Measurements from ENCODE around the gene GIMAP8. TPM values are rescaled to one million over a fixed set of nuclear protein-coding genes. Genes with fewer than 3 reads are reported as not detected.

Gene GIMAP8
- total RNA-seq, 2 donors from 2014 or later = 0.99 to 5.4 TPM

DNA sequence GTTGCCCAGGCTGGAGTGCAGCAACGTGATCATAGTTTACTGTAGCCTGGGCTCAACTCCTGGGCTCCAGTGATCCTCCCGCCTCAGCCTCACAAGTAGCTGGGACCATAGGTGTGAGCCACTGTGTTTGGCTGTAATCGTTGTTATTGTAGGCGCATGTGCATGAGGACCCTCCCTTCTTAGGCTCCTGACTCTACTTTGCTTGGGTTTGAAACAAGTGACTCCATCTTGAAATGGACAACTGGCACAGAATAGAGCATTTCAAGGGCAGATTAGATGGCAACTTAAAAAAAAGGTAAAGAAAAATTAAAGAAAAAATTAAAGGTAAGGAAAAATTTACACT lies 15.4 kb upstream of the GIMAP8 start:
- H3K4me1 ChIP-seq = no peaks in the 10 kb centered on the region
- no peak overlapping the region for H3K4me3 ChIP-seq
- ATAC-seq (no peak), DNase-seq (no peak)
- intact Hi-C loops (cut with DNase I) = no loop called here
- TF ChIP-seq POLR2A (IDR thresholded peaks at IDR 0.05) = no peak
- TF ChIP-seq, protein P1, sequence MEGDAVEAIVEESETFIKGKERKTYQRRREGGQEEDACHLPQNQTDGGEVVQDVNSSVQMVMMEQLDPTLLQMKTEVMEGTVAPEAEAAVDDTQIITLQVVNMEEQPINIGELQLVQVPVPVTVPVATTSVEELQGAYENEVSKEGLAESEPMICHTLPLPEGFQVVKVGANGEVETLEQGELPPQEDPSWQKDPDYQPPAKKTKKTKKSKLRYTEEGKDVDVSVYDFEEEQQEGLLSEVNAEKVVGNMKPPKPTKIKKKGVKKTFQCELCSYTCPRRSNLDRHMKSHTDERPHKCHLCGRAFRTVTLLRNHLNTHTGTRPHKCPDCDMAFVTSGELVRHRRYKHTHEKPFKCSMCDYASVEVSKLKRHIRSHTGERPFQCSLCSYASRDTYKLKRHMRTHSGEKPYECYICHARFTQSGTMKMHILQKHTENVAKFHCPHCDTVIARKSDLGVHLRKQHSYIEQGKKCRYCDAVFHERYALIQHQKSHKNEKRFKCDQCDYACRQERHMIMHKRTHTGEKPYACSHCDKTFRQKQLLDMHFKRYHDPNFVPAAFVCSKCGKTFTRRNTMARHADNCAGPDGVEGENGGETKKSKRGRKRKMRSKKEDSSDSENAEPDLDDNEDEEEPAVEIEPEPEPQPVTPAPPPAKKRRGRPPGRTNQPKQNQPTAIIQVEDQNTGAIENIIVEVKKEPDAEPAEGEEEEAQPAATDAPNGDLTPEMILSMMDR (IDR thresholded peaks at IDR 0.05) = no peak
- H3K9me3 ChIP-seq = no peaks in the 10 kb centered on the region
- no peaks in the 10 kb centered on the region for H3K36me3 ChIP-seq (replicated peaks in 1 of 2; ENCODE audit: insufficient read depth in 1 of 2, low read depth in 2 of 2)
- no peaks in the 10 kb centered on the region for H3K27me3 ChIP-seq
- H3K27ac ChIP-seq = no peak overlapping the region
- 62 to 73% methylated on average over 4 of the region's 4 CpGs for WGBS, 2 donors

DNA sequence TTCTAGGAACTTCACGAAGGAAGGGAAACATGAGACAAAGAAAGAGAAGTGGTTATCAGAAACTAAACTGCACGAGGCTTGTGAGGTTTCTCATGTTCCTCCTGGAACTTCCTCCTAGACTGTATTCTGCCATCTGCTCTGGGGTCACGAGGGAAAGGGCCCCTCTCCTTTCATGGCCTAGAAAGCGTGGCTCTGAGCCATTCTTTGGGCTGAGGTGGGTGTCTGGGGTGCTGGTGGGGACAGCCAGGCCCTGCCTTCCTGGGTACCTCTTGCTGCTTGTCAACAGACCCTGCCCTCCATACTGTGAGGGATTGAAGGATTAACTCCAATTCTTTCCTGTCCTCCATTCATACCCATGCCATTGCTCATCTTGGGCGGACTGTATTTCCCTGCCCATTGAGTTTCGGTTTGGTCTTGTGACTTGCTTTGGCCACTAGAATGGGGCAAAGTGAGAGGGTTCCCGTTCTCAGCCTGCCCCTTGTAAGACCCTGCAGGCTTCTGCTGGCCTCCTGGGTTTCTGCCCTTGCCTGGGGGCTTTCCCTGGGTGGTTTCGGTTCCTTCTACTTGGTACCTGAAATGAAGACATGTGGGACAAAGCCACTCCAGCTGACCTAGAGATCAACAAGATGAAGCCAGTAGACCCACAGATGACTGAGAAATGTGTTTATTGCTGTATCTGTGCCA lies 14.9 kb upstream of the GIMAP8 start:
- Histone ChIP-seq H3K27ac (no peak overlapping the region), H3K4me3 (no peak overlapping the region), H3K4me1 (no peaks in the 10 kb centered on the region), H3K9me3 (no peaks in the 10 kb centered on the region), H3K36me3 (replicated peaks in 1 of 2; ENCODE audit: insufficient read depth in 1 of 2, low read depth in 2 of 2) (no peaks in the 10 kb centered on the region), H3K27me3 (no peaks in the 10 kb centered on the region)
- DNase-seq = peak in 1 of 4 donors; percentile 32
- no peak for ATAC-seq
- 55 to 76% methylated on average over 8 of the region's 8 CpGs for WGBS, 2 donors
- intact Hi-C loops (cut with DNase I) = no loop called here
- TF ChIP-seq POLR2A (IDR thresholded peaks at IDR 0.05) = no peak
- TF ChIP-seq, protein P1 (IDR thresholded peaks at IDR 0.05) = no peak

DNA sequence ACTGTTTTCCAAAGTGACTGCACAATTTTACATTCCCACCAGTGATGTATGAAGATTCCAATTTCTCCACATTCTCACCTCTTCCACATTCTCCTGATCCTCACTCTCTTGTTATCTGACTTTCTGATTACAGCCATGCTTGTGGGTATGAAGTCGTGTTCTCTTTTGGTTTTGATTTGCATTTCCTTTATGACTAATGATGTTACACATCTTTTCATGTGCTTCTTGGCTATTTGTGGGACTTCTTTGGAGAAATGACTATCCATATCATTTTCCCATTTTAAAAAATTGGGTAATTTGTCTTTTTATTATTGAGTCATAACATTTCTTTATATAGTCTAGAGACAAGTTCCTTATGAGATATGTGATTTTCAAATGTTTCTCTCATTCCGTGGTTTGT lies 10.5 kb upstream of the GIMAP8 start:
- ATAC-seq (no peak), DNase-seq (no peak)
- Histone ChIP-seq H3K4me1 (no peaks in the 10 kb centered on the region), H3K4me3 (no peak overlapping the region), H3K9me3 (peaks cover 0 to 8% (median 0%) of the 10 kb centered on the region in 3 donors), H3K36me3 (replicated peaks in 1 of 2; ENCODE audit: insufficient read depth in 1 of 2, low read depth in 2 of 2) (no peaks in the 10 kb centered on the region), H3K27me3 (no peaks in the 10 kb centered on the region), H3K27ac (no peak overlapping the region)
- 61% methylated on average over 2 of the region's 2 CpGs for WGBS, 2 donors
- intact Hi-C loops (cut with DNase I) = no loop called here
- TF ChIP-seq, protein P1 (IDR thresholded peaks at IDR 0.05) = no peak
- no peak for TF ChIP-seq POLR2A (IDR thresholded peaks at IDR 0.05)

DNA sequence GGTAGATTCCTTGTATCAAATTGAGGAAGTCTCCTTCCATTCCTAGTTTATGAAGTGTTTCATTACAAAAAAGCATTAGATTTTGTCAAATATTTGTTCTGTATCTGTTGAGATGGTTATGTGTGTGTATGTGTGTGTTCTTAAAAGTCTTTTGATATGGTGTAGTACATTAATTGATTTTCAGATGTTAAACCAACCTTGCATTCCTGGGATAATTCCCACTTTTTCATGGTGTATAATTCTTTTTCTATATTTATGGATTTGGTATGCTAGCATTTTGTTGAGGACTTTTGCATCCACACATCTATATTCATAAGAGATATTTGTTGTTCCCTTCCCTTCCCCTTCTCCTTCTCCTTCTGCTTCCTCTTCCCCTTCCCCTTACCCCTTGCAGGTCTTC lies 8.9 kb upstream of the GIMAP8 start:
- TF ChIP-seq, protein P1 (IDR thresholded peaks at IDR 0.05) = no peak
- TF ChIP-seq POLR2A (IDR thresholded peaks at IDR 0.05) = no peak
- Histone ChIP-seq H3K4me3 (no peak overlapping the region), H3K36me3 (replicated peaks in 1 of 2; ENCODE audit: insufficient read depth in 1 of 2, low read depth in 2 of 2) (no peaks in the 10 kb centered on the region), H3K27ac (no peak overlapping the region), H3K4me1 (peaks cover 7% of the 10 kb centered on the region), H3K27me3 (no peaks in the 10 kb centered on the region), H3K9me3 (peaks cover 0 to 8% (median 0%) of the 10 kb centered on the region in 3 donors)
- DNase-seq (no peak), ATAC-seq (no peak)
- intact Hi-C loops (cut with DNase I) = no loop called here

DNA sequence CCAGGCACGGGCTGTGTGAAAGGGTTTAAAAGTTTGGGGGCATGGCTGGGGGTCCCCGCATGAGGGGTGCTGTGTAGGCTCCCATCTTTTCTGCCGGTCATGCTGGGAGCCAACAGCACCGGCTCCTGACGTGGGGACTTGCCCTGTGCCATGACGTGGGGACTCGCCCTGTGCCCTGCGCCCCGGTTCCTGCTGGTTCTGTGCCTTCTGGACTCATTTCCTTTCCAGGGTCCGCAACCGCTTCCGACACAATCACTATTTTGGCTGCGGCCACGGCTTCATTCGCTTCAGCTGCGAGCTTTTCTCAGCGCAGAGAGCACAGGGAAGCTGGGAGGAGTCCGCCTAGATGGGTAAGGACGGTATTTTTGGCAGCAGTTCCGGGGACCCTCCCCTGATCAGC lies 7.6 kb upstream of the GIMAP8 start:
- Histone ChIP-seq H3K27me3 (no peaks in the 10 kb centered on the region), H3K36me3 (replicated peaks in 1 of 2; ENCODE audit: insufficient read depth in 1 of 2, low read depth in 2 of 2) (no peaks in the 10 kb centered on the region), H3K27ac (no peak overlapping the region), H3K4me1 (peaks cover 10% of the 10 kb centered on the region), H3K9me3 (peaks cover 0 to 8% (median 0%) of the 10 kb centered on the region in 3 donors), H3K4me3 (no peak overlapping the region)
- DNase-seq (no peak), ATAC-seq (no peak)
- intact Hi-C loops (cut with DNase I) = no loop called here
- TF ChIP-seq POLR2A (IDR thresholded peaks at IDR 0.05) = no peak
- TF ChIP-seq, protein P1 (IDR thresholded peaks at IDR 0.05) = no peak
- WGBS, 2 donors = 93 to 97% methylated on average over 19 to 20 of the region's 20 CpGs
